Erythroblast (primary cell): ENCODE results near the gene BCAN.

ENCODE experiments used
- DNase-seq, 2 experiments: peaks; one replicate each; lab custom pipeline; 2025; lab: John Stamatoyannopoulos, UW
- GATA1 ChIP-seq: IDR thresholded peaks from 2 replicates; pipeline ENCODE4 v1.6.1; 2011; ENCODE audit warnings: low read depth, mild to moderate bottlenecking, control low read depth, low read length, moderate library complexity
- POLR2A ChIP-seq: IDR thresholded peaks from 2 replicates; pipeline ENCODE4 v1.6.1; 2011; ENCODE audit warnings: mild to moderate bottlenecking, low read length

Gene BCAN

DNA sequence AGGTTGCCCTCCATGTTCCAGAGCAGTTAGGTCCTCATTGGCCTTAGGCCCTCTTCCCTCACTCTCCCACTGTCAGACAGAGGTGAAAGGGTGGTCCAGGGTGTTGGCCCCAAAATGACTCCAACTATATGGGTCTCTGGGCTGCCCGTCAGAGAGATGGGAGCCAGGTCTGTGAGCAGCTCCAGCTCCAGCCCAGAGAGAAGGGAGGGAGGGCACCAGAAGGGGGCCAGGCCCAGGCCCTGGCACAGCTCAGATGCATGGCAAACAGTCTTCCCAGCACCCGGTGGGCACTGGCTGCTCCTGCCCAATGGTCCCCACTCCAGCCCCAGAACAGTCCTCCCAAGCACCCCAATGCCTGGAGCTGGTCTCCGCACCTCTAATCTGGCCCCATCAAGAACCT is 2.2 kb downstream of the BCAN start:
- no peak for DNase-seq
- TF ChIP-seq POLR2A, result no peak
- TF ChIP-seq GATA1, result no peak

DNA sequence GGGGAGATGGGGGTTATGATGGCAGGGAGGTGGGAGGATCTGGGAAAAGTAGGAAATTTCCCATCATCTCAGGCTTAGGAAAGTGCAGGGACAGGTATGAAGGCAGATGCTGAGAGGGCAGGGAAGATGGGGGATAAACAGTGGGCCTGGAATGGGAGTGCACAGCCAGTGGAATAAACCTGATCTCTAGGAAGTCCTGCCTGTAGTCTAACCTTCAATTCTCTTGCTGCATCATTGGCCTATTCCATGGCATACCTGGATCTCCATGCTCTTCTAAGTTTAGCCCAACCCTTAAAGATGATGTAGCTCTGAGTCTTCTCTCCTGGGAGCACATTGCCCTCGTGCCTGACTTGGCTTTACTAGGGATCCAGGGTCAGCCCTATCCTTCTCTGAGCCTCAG is 2.7 kb downstream of the BCAN start:
- no peak for TF ChIP-seq POLR2A
- TF ChIP-seq GATA1, result no peak
- DNase-seq, result no peak

DNA sequence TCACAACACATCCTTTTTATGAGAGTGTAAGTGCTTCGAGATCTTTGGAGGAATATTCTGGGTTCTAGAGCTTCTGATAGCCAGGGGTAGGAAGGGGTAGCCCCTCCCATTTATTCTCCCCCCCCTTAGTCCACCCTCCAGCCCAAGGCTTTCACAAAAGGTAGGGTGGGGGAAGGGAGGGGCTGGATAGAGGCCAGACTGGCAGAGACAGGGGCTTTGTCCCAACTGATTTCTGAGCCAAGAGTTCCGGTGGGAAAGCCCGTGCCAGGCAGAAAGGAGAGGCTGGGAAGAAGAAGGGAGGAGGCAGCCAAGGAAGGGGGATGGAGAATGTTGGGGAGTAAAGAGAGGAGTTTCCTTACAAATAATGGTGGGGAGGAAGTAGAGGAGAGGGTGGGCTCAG is 3.1 kb downstream of the BCAN start:
- TF ChIP-seq GATA1 (no peak), POLR2A (no peak)
- DNase-seq, result no peak

DNA sequence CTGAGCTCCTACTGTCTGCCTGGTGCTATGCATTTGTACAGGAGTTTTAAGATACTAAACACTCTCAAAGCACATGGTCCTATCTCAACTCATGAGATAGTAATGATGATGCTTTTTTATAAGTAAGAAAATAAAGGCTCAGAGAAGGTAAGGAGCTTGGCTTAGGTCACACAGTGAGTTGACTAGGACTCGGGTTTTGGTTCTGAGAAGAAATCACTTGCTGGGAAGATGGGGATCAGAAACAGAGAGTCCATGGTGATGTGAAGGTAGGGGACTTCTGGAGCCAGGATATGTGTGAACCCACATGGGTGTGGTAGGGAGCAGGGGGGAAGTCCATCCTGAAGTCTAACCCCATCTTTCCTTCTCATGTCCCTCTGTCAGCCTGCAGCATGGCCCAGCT is 3.7 kb downstream of the BCAN start:
- TF ChIP-seq GATA1, result no peak
- no peak for TF ChIP-seq POLR2A
- no peak for DNase-seq

DNA sequence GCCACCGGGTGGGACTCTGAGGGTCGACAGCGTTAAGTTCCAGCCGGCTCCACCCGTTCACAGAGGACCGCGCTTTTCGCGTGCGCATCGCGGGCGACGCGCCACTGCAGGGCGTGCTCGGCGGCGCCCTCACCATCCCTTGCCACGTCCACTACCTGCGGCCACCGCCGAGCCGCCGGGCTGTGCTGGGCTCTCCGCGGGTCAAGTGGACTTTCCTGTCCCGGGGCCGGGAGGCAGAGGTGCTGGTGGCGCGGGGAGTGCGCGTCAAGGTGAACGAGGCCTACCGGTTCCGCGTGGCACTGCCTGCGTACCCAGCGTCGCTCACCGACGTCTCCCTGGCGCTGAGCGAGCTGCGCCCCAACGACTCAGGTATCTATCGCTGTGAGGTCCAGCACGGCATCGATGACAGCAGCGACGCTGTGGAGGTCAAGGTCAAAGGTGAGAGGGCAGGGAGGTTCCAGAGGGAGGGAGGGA is 4.9 kb downstream of the BCAN start:
- no peak for TF ChIP-seq POLR2A
- TF ChIP-seq GATA1, result no peak
- no peak for DNase-seq

DNA sequence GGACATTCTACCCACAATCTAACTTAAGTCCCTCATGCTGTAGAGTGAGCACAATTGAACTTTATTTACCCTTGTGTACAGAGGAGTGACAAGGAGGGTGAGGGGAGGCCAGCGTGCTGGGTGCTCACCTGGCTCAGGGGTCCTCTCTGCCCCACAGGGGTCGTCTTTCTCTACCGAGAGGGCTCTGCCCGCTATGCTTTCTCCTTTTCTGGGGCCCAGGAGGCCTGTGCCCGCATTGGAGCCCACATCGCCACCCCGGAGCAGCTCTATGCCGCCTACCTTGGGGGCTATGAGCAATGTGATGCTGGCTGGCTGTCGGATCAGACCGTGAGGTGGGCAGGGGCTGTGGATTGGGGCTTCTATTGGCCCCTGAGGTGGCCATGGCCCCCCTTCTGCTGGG is 5.4 kb downstream of the BCAN start:
- TF ChIP-seq POLR2A (no peak), GATA1 (no peak)
- no peak for DNase-seq

DNA sequence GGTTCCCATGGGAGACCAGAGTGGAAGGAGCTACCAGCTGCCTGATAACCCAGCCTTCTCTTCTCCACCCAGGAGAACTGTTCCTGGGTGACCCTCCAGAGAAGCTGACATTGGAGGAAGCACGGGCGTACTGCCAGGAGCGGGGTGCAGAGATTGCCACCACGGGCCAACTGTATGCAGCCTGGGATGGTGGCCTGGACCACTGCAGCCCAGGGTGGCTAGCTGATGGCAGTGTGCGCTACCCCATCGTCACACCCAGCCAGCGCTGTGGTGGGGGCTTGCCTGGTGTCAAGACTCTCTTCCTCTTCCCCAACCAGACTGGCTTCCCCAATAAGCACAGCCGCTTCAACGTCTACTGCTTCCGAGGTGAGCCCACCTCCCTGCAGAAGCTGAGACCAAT is 6.6 kb downstream of the BCAN start:
- TF ChIP-seq POLR2A, result no peak
- no peak for TF ChIP-seq GATA1
- DNase-seq, result no peak

DNA sequence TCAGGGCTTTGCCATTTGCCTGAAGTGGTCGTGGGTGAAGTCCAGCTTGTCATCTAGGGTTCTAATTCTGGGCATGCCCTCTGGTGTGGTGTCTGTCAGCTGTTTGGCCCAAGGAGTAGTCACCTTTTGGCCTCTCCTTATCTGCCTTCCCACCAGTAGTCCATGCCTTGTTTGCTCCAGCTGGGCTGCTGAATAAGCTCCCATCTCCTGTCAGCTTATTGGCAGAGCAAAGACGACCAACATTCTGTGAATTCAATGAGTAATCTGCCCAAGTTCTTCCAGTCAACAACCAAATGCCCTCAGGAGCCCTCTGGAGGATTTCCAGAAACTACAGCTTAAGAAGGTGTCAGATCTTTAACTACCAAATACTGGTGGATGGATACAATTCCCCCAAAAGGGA is 7.0 kb downstream of the BCAN start:
- no peak for TF ChIP-seq GATA1
- no peak for TF ChIP-seq POLR2A
- DNase-seq, result no peak

DNA sequence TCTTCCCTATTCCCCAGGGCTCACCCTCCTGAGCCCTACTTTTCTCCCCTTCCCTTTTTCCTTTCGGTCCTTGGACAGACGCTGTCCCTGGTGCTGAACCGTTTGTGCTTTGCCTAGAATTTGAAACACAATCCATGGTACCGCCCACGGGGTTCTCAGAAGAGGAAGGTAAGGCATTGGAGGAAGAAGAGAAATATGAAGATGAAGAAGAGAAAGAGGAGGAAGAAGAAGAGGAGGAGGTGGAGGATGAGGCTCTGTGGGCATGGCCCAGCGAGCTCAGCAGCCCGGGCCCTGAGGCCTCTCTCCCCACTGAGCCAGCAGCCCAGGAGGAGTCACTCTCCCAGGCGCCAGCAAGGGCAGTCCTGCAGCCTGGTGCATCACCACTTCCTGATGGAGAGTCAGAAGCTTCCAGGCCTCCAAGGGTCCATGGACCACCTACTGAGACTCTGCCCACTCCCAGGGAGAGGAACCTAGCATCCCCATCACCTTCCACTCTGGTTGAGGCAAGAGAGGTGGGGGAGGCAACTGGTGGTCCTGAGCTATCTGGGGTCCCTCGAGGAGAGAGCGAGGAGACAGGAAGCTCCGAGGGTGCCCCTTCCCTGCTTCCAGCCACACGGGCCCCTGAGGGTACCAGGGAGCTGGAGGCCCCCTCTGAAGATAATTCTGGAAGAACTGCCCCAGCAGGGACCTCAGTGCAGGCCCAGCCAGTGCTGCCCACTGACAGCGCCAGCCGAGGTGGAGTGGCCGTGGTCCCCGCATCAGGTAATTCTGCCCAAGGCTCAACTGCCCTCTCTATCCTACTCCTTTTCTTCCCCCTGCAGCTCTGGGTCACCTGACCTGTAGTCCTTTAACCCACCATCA is 10.4 kb downstream of the BCAN start:
- no peak for TF ChIP-seq POLR2A
- TF ChIP-seq GATA1, result no peak
- DNase-seq, result peak in 1 of 2 experiments; percentile 39

DNA sequence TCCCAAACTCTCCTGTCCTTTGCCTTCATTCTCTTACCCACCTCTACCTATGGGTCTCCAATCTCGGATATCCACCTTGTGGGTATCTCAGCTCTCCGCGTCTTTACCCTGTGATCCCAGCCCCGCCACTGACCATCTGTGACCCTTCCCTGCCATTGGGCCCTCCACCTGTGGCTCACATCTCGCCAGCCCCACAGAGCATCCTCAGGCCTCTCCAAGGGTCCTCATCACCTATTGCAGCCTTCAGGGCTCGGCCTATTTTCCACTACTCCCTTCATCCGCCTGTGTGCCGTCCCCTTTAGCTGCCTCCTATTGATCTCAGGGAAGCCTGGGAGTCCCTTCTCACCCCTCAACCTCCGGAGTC is 11.1 kb downstream of the BCAN start:
- TF ChIP-seq POLR2A (no peak), GATA1 (no peak)
- DNase-seq, result no peak

DNA sequence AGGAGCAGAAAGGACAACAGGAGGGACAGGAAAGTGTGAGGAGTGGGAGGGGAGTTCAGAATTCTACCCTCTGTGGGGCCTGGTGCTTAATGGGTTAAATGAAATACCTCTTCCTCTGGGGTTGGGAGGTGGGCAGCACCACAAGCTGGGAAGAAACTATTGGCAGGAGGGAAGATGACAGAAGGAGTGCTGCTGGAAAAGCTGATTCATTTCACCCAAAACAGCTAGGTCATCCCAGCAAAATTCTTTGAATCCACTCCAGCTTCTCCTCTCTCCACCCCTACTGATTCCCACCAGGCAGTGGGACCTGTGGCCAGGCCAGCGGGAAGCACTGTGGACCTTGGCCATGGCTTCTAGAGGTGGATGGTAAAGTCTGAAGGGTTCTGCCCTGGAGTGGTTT is 12.8 kb downstream of the BCAN start:
- TF ChIP-seq GATA1 (no peak), POLR2A (no peak)
- DNase-seq, result no peak

DNA sequence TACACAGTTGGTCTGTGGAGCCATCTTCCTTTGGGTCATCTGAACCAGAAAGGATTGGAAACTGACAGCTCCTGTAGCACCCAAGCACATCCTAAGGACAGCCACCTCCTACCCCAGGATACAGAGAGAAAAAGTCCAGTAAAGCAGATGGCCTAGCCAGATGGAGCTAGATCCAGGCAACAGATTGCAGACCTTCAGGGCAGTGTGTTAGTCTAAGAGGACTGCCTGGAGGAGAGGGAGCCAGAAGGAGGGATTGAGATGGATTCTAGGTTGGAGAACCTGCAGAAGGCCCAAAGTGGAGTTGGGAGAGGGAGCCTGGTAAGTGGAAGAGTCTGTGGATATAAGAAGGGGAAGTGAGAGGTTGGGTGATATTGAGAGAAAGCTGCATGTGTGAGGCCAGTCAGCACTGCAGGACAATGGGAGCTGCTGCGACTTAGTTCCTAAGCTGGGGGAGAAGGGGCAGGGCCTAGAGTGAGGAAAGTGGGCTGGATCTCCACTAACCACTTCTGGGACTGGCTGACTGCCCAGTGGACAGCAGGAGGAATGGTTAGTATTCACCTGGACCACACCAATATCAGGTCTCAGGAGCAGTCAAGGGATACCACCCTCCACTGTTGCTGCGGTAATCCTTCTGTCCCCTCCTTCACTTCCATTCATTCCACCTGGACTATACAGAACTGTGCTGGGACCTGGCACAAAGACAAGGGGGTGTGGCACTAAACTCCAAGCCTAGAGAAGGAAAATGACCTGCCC is 13.4 kb downstream of the BCAN start:
- DNase-seq, result no peak
- no peak for TF ChIP-seq POLR2A
- no peak for TF ChIP-seq GATA1

DNA sequence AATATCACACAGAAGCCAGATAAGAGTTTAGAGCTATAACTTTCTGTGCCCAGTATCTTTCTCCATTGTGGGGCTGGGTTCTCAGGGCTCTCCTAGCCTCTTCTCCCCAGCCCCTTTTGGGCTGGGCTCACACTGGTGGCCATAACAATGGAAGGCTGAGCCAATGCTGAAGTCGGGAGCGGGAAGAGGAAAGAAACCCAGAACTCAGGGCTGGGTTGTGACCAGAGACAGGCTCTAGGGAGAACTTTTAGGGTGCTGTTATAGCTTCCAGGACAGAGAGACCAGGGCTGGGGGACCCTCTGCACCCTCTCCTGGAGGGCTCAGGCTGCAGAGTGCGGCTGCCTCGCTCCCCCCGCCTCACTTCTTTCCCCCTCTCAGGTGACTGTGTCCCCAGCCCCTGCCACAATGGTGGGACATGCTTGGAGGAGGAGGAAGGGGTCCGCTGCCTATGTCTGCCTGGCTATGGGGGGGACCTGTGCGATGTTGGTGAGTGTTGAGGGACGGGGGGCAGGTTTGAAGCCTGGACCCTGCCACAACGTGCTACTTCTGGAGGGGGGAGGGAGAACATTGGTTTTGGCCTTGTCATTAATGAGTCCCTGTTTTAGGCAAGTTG is 14.1 kb downstream of the BCAN start:
- DNase-seq, result no peak
- no peak for TF ChIP-seq GATA1
- no peak for TF ChIP-seq POLR2A
